Liver (tissue), 9 donors: ENCODE results near the gene SLC35B1. TPM values are rescaled to one million over a fixed set of nuclear protein-coding genes. Genes with fewer than 3 reads are reported as not detected.

Experiments
- DNase-seq: peaks from one replicate; pipeline ENCODE4 v3.0.0-alpha.2; 2017; ENCODE audit warnings: low spot score
- H3K27ac ChIP-seq, 2 donors: one replicate each; pipeline ENCODE4 v1.7.0; 2013; ENCODE audit warnings: inconsistent platforms in 2 of 2, low read length in 2 of 2, control low read depth in 1 of 2, low read depth in 1 of 2, mild to moderate bottlenecking in 1 of 2
- H3K27me3 ChIP-seq, 4 donors: one replicate each; pipeline versions ENCODE4 v1.6.1 to v1.7.0; 2013; ENCODE audit warnings: low read length in 3 of 4, inconsistent platforms in 1 of 4, mild to moderate bottlenecking in 1 of 4, moderate library complexity in 1 of 4; ENCODE audit not compliant: control insufficient read depth in 4 of 4, insufficient read depth in 4 of 4
- H3K36me3 ChIP-seq, 4 donors: one replicate each; pipeline versions ENCODE4 v1.6.1 to v1.7.0; 2013; ENCODE audit warnings: low read length in 3 of 4, mild to moderate bottlenecking in 3 of 4, low read depth in 1 of 4, moderate library complexity in 1 of 4; ENCODE audit not compliant: control insufficient read depth in 4 of 4, insufficient read depth in 3 of 4
- H3K4me1 ChIP-seq, 4 donors: one replicate each; pipeline versions ENCODE4 v1.6.1 to v1.7.0; 2013; ENCODE audit warnings: low read length in 3 of 4, mild to moderate bottlenecking in 3 of 4, moderate library complexity in 1 of 4; ENCODE audit not compliant: control insufficient read depth in 4 of 4, insufficient read depth in 4 of 4
- H3K4me3 ChIP-seq, 3 donors: one replicate each; pipeline versions ENCODE4 v1.6.1 to v1.7.0; 2013; ENCODE audit warnings: low read length in 3 of 3, control low read depth in 1 of 3, low read depth in 1 of 3, mild to moderate bottlenecking in 1 of 3
- H3K9ac ChIP-seq, 2 donors: one replicate each; pipeline ENCODE4 v1.7.0; 2013; ENCODE audit warnings: low read length in 2 of 2, mild to moderate bottlenecking in 2 of 2, moderate library complexity in 2 of 2, control low read depth in 1 of 2, low read depth in 1 of 2
- H3K9me3 ChIP-seq, 4 donors: one replicate each; pipeline versions ENCODE4 v1.6.1 to v1.7.0; 2013; ENCODE audit warnings: low read length in 3 of 4; ENCODE audit not compliant: control insufficient read depth in 4 of 4
- ATF3 ChIP-seq: IDR thresholded peaks from 2 replicates; pipeline ENCODE4 v1.6.1; 2016; ENCODE audit warnings: antibody characterized with exemption
- CTCF ChIP-seq: fragments of 150-350 bp; IDR thresholded peaks from 2 replicates; pipeline ENCODE4 v1.5.1; 2017; ENCODE audit warnings: improper control_type of control experiment, low read depth, low read length; ENCODE audit not compliant: missing input control
- EGR1 ChIP-seq, 2 donors: IDR thresholded peaks; 2 replicates each; pipeline ENCODE4 v1.6.1; 2016 to 2018; ENCODE audit warnings: antibody characterized with exemption in 2 of 2, low read depth in 2 of 2
- FOXA1 ChIP-seq: IDR thresholded peaks from 2 replicates; pipeline ENCODE4 v1.6.1; 2016; ENCODE audit warnings: antibody characterized with exemption
- FOXA2 ChIP-seq: IDR thresholded peaks from 2 replicates; pipeline ENCODE4 v1.6.1; 2016; ENCODE audit warnings: antibody characterized with exemption
- GABPA ChIP-seq, 2 donors: IDR thresholded peaks in 1 of 2; conservative IDR thresholded peaks in 1 of 2; 2 replicates each; pipeline ENCODE4 v1.6.1; 2016; ENCODE audit warnings: antibody characterized with exemption in 2 of 2, mild to moderate bottlenecking in 1 of 2, moderate library complexity in 1 of 2
- HNF4A ChIP-seq, 2 donors: conservative IDR thresholded peaks; 2 replicates each; pipeline ENCODE4 v1.6.1; 2016; ENCODE audit warnings: antibody characterized with exemption in 2 of 2, mild to moderate bottlenecking in 2 of 2
- HNF4G ChIP-seq: IDR thresholded peaks from 2 replicates; pipeline ENCODE4 v1.6.1; 2016; ENCODE audit warnings: antibody characterized with exemption
- JUND ChIP-seq, 2 donors: IDR thresholded peaks; 2 replicates each; pipeline ENCODE4 v1.6.1; 2016; ENCODE audit warnings: antibody characterized with exemption in 2 of 2
- NR2F2 ChIP-seq: IDR thresholded peaks from 2 replicates; pipeline ENCODE4 v1.6.1; 2016; ENCODE audit warnings: antibody characterized with exemption
- RAD21 ChIP-seq, 2 donors: IDR thresholded peaks; 2 replicates each; pipeline ENCODE4 v1.6.1; 2016; ENCODE audit warnings: antibody characterized with exemption in 2 of 2, mild to moderate bottlenecking in 2 of 2
- REST ChIP-seq: IDR thresholded peaks from 2 replicates; pipeline ENCODE4 v1.6.1; 2016; ENCODE audit warnings: antibody characterized with exemption, mild to moderate bottlenecking
- RXRA ChIP-seq, 2 donors: IDR thresholded peaks; 2 replicates each; pipeline ENCODE4 v1.6.1; 2017 to 2018; ENCODE audit warnings: antibody characterized with exemption in 2 of 2, mild to moderate bottlenecking in 1 of 2
- SP1 ChIP-seq: IDR thresholded peaks from 2 replicates; pipeline ENCODE4 v1.6.1; 2018; ENCODE audit warnings: antibody characterized with exemption, mild to moderate bottlenecking
- TAF1 ChIP-seq: conservative IDR thresholded peaks from 2 replicates; pipeline ENCODE4 v1.6.1; 2016; ENCODE audit warnings: antibody characterized with exemption, mild to moderate bottlenecking
- YY1 ChIP-seq: IDR thresholded peaks from 2 replicates; pipeline ENCODE4 v1.6.1; 2016; ENCODE audit warnings: antibody characterized with exemption, mild to moderate bottlenecking
- ZBTB33 ChIP-seq: IDR thresholded peaks from 2 replicates; pipeline ENCODE4 v1.6.1; 2016; ENCODE audit warnings: antibody characterized with exemption
- WGBS: extraction: QIAGEN DNeasy Blood & Tissue Kit; methylation state at CpG from one replicate; pipeline ENCODE4 v1.1.7; 2013; 5-methylcytosine and 5-hydroxymethylcytosine counted together
- polyA plus RNA-seq, 2 donors: library from polyadenylated mRNA; stranded (reverse) in 1 of 2; unstranded in 1 of 2; fragments of 200-250 nt in 1 of 2; fragments of >200 nt in 1 of 2; fragmentation: Nextera tagmentation in 1 of 2; extraction: Ambion mirVana in 1 of 2; gene quantifications; one replicate each; pipeline versions ENCODE4 v1.2.1 to v1.2.3, GENCODE V29; 2013 to 2015
- total RNA-seq, 2 donors: library from RNA; depleted of rRNA; stranded (reverse); fragments of >200 nt; gene quantifications; one replicate each; pipeline ENCODE4 v1.2.3, GENCODE V29; 2014
- donor health status: healthy.
- donor health status: healthy.
- donor health status: healthy.
- donor health status: healthy.
- donor health status: healthy.

SLC35B1 gene
- total and polyA plus RNA-seq, 4 donors: 29.8 to 90.1 (median 76.8) TPM

- no peak for TF ChIP-seq GABPA (IDR thresholded peaks at IDR 0.05 in 1 of 2, conservative IDR thresholded peaks at IDR 0.05 in 1 of 2)
- TF ChIP-seq HNF4G: no peak
- no peak for TF ChIP-seq ATF3
- no peak for TF ChIP-seq HNF4A (conservative IDR thresholded peaks at IDR 0.05)
- no peak for TF ChIP-seq NR2F2
- TF ChIP-seq RXRA (IDR thresholded peaks at IDR 0.05): no peak
- no peak for TF ChIP-seq TAF1
- TF ChIP-seq YY1: no peak
- TF ChIP-seq ZBTB33: no peak
- no peak for TF ChIP-seq EGR1 (IDR thresholded peaks at IDR 0.05; ENCODE audit: low read depth in 2 of 2)
- no peak for TF ChIP-seq REST
- no peak for TF ChIP-seq FOXA2
- no peak for TF ChIP-seq RAD21 (IDR thresholded peaks at IDR 0.05)
- TF ChIP-seq FOXA1: no peak
- TF ChIP-seq SP1: no peak
- no peak for TF ChIP-seq JUND (IDR thresholded peaks at IDR 0.05)
- TF ChIP-seq CTCF: no peak
- 84% methylated on average over 4 of the region's 4 CpGs for WGBS
- Histone ChIP-seq H3K9ac (no peak overlapping the region), H3K27ac (no peak overlapping the region), H3K27me3 (no peaks in the 10 kb centered on the region), H3K36me3 (peaks cover 13 to 52% (median 43%) of the 10 kb centered on the region in 4 donors), H3K4me3 (no peak overlapping the region), H3K4me1 (no peaks in the 10 kb centered on the region), H3K9me3 (no peaks in the 10 kb centered on the region)
- no peak for DNase-seq
These were observed 7.5 kb upstream of the SLC35B1 start for GRCh38 chr17:49715216-49715615.
